Measurements from ENCODE around the gene NCAPH2. TPM values are rescaled to one million over a fixed set of nuclear protein-coding genes. Genes with fewer than 3 reads are reported as not detected.

Gene NCAPH2
- polyA plus RNA-seq, 3 donors: 12.5 to 23.6 (median 18.1) TPM

DNA sequence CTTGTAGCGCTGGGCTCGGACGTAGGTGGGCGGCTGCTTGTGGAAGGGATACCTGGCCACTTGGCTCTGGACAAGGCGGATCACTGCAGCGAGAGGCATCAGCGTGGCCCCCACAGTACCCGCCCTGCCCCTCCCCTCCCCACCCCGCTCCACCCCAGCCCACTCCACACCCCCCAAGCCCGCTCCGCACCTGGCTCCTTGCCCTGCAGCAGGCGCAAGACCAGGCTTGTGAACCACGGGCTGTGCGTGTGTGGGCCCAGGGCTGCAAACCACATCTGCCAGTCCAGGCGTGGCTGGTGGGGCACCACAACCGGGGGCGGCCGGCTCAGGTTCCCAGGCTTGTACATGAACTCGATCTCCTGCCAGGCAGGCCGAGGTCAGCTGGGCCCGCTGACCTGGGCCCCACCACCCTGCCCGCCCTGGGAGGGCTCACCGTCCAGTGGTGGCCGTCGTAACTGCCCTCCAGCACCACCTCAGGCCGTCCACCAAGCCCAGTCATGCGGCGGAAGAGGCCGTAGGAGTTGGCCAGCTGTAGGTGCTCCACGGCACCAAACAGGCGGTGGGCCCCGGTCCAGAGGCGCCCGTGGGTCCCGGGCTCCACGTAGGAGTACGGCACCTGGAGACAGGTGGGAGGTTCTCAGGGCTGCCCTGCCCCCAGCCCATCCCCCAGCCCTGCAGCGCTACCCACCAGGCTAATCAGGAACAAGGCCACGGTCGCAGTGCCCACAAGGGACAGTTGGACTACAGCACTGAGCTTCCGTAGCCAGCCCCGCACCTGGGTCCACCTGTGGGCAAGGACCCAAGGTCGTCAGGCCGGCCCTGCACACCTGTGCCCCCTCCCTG is 3.4 kb upstream of the NCAPH2 start:
- intact Hi-C loops (cut with micrococcal nuclease): loop anchor here (5.0 kb wide), 3 partner anchors 58 to 123 kb away; partner anchors contain the start of genes ARSA (in 1 of the 2), CHKB (in 1 of the 2) and SYCE3 (in 1 of the 2)
- no peak overlapping the region for H3K27ac Mint-ChIP-seq
- no peaks in the 10 kb centered on the region for H4K20me1 ChIP-seq (ENCODE audit: insufficient read depth, low read length)

More for the DNA sequence above, 3.4 kb upstream of the NCAPH2 start:
- WGBS (ENCODE audit: insufficient coverage): 95% methylated on average over 32 of the region's 44 CpGs
- peaks cover 15 to 26% of the 10 kb centered on the region in 2 donors for H3K36me3 Mint-ChIP-seq
- H3K4me1 Mint-ChIP-seq: peaks cover 20% of the 10 kb centered on the region
- Histone ChIP-seq H3K4me2 (replicated peaks; ENCODE audit: extremely low read depth, low read length, poor library complexity, severe bottlenecking) (no peak overlapping the region), H2AFZ (ENCODE audit: insufficient read depth, low read depth, low read length, poor library complexity, severe bottlenecking) (no peak overlapping the region), H3K9ac (ENCODE audit: insufficient read depth, low read length, poor library complexity, severe bottlenecking) (no peak overlapping the region), H3K4me3 (replicated peaks in 1 of 3; ENCODE audit: low read depth in 2 of 3, low read length in 3 of 3) (no peak overlapping the region), H3K27me3 (ENCODE audit: control insufficient read depth in 2 of 2, insufficient read depth in 2 of 2, low read length in 2 of 2) (no peaks in the 10 kb centered on the region), H3K36me3 (replicated peaks in 1 of 2; ENCODE audit: control insufficient read depth in 1 of 2, insufficient read depth in 2 of 2, low read length in 2 of 2) (peaks cover 30 to 36% of the 10 kb centered on the region in 2 donors), H3K27ac (ENCODE audit: low read depth in 1 of 2, low read length in 2 of 2) (no peak overlapping the region), H3K79me2 (ENCODE audit: insufficient read depth, low read length) (peaks cover 41% of the 10 kb centered on the region), H3K9me3 (replicated peaks in 1 of 2; ENCODE audit: control insufficient read depth in 1 of 2, insufficient read depth in 1 of 2, low read length in 2 of 2) (no peaks in the 10 kb centered on the region), H3K4me1 (ENCODE audit: control insufficient read depth in 1 of 2, insufficient read depth in 2 of 2, low read length in 2 of 2) (peaks cover 19 to 26% of the 10 kb centered on the region in 2 donors)
- DNase-seq: peak in 1 of 3 donors; percentile 5
- no peaks in the 10 kb centered on the region for H3K9me3 Mint-ChIP-seq
- no peak overlapping the region for H3K4me3 Mint-ChIP-seq
- H3K27me3 Mint-ChIP-seq (ENCODE audit: low read depth in 3 of 3): peaks cover 0 to 3% (median 2%) of the 10 kb centered on the region in 3 donors
- TF ChIP-seq CTCF (IDR thresholded peaks at IDR 0.05): no peak
